Measurements from ENCODE around the gene PPIE. TPM values are rescaled to one million over a fixed set of nuclear protein-coding genes. Genes with fewer than 3 reads are reported as not detected.

The PPIE gene
- total RNA-seq, 1 experiment from 2014 or later = 45.8 TPM

- DNase-seq (ENCODE audit: unreplicated experiment) = no peak
- H3K4me3 Mint-ChIP-seq (ENCODE audit: unreplicated experiment) = no peak overlapping the region
- H3K4me1 Mint-ChIP-seq (ENCODE audit: insufficient read depth, unreplicated experiment) = peaks cover 12% of the 10 kb centered on the region
- no TSS peak for BruUV-seq (replicated peaks)
- H3K27ac Mint-ChIP-seq (ENCODE audit: low read depth, unreplicated experiment) = no peak overlapping the region
- POLR2A ChIA-PET = interaction anchor here (1.1 to 2.2 kb wide), 5 partner anchors 13 to 678 kb away, joined by 3 to 9 read pairs (median 3); partner anchors contain the start of gene PABPC4
- no peak for TF ChIP-seq CTCF (IDR thresholded peaks at IDR 0.05; ENCODE audit: unreplicated experiment)
- no peaks in the 10 kb centered on the region for H3K9me3 Mint-ChIP-seq (ENCODE audit: unreplicated experiment)
- H3K27me3 Mint-ChIP-seq (ENCODE audit: insufficient read depth, unreplicated experiment) = peaks cover 18% of the 10 kb centered on the region
- intact Hi-C loops (cut with micrococcal nuclease) = no loop called here
- peaks cover 23% of the 10 kb centered on the region for H3K36me3 Mint-ChIP-seq (ENCODE audit: insufficient read depth, unreplicated experiment)
- CTCF ChIA-PET = interaction anchor here (0.6 to 2.7 kb wide), 3 partner anchors 118 to 338 kb away, joined by 4 to 6 read pairs (median 5); no protein-coding TSS in a partner anchor
Observed at GRCh38 chr1:39737546-39738169, 1.0 kb upstream of the PPIE start.

- no peak overlapping the region for H3K27ac Mint-ChIP-seq (ENCODE audit: low read depth, unreplicated experiment)
- H3K36me3 Mint-ChIP-seq (ENCODE audit: insufficient read depth, unreplicated experiment) = peaks cover 86% of the 10 kb centered on the region
- intact Hi-C loops (cut with micrococcal nuclease) = no loop called here
- no peaks in the 10 kb centered on the region for H3K27me3 Mint-ChIP-seq (ENCODE audit: insufficient read depth, unreplicated experiment)
- no TSS peak for BruUV-seq (replicated peaks)
- H3K9me3 Mint-ChIP-seq (ENCODE audit: unreplicated experiment) = no peaks in the 10 kb centered on the region
- no peak for DNase-seq (ENCODE audit: unreplicated experiment)
- no peak for TF ChIP-seq CTCF (IDR thresholded peaks at IDR 0.05; ENCODE audit: unreplicated experiment)
- ChIA-PET CTCF (interaction anchor here (1.0 kb wide), 1 partner anchor 172 kb away, joined by 3 read pairs; no protein-coding TSS in a partner anchor), POLR2A (no interaction called here)
- H3K4me3 Mint-ChIP-seq (ENCODE audit: unreplicated experiment) = no peak overlapping the region
- peaks cover 2% of the 10 kb centered on the region for H3K4me1 Mint-ChIP-seq (ENCODE audit: insufficient read depth, unreplicated experiment)
Observed at GRCh38 chr1:39745016-39745670, 6.5 kb downstream of the PPIE start.

- intact Hi-C loops (cut with micrococcal nuclease) = no loop called here
- CTCF ChIA-PET = interaction anchor here (0.8 kb wide), 1 partner anchor 168 kb away, joined by 5 read pairs; no protein-coding TSS in a partner anchor
Observed at GRCh38 chr1:39751595-39751994, 12.9 kb downstream of the PPIE start.

More at GRCh38 chr1:39751595-39751994, 12.9 kb downstream of the PPIE start:
- TF ChIP-seq CTCF (IDR thresholded peaks at IDR 0.05; ENCODE audit: unreplicated experiment) = no peak
- no peak overlapping the region for H3K4me3 Mint-ChIP-seq (ENCODE audit: unreplicated experiment)
- H3K27ac Mint-ChIP-seq (ENCODE audit: low read depth, unreplicated experiment) = no peak overlapping the region
- POLR2A ChIA-PET = interaction anchor here (0.6 to 1.1 kb wide), 2 partner anchors 9 to 1114 kb away, joined by 3 to 5 read pairs; no protein-coding TSS in a partner anchor
- BruUV-seq (replicated peaks) = no TSS peak
- peaks cover 78% of the 10 kb centered on the region for H3K36me3 Mint-ChIP-seq (ENCODE audit: insufficient read depth, unreplicated experiment)
- no peaks in the 10 kb centered on the region for H3K9me3 Mint-ChIP-seq (ENCODE audit: unreplicated experiment)
- no peak for DNase-seq (ENCODE audit: unreplicated experiment)
- no peaks in the 10 kb centered on the region for H3K4me1 Mint-ChIP-seq (ENCODE audit: insufficient read depth, unreplicated experiment)
- H3K27me3 Mint-ChIP-seq (ENCODE audit: insufficient read depth, unreplicated experiment) = no peaks in the 10 kb centered on the region

Measured in MCF 10A (cell line).